ENCODE measurements around the gene DSN1.
"Not testable (repeated sequence)": the region's sequence is repeated elsewhere in the genome, so short reads cannot be mapped to it uniquely, and the experiment has no call there.

Gene DSN1, protein sequence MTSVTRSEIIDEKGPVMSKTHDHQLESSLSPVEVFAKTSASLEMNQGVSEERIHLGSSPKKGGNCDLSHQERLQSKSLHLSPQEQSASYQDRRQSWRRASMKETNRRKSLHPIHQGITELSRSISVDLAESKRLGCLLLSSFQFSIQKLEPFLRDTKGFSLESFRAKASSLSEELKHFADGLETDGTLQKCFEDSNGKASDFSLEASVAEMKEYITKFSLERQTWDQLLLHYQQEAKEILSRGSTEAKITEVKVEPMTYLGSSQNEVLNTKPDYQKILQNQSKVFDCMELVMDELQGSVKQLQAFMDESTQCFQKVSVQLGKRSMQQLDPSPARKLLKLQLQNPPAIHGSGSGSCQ

DNA sequence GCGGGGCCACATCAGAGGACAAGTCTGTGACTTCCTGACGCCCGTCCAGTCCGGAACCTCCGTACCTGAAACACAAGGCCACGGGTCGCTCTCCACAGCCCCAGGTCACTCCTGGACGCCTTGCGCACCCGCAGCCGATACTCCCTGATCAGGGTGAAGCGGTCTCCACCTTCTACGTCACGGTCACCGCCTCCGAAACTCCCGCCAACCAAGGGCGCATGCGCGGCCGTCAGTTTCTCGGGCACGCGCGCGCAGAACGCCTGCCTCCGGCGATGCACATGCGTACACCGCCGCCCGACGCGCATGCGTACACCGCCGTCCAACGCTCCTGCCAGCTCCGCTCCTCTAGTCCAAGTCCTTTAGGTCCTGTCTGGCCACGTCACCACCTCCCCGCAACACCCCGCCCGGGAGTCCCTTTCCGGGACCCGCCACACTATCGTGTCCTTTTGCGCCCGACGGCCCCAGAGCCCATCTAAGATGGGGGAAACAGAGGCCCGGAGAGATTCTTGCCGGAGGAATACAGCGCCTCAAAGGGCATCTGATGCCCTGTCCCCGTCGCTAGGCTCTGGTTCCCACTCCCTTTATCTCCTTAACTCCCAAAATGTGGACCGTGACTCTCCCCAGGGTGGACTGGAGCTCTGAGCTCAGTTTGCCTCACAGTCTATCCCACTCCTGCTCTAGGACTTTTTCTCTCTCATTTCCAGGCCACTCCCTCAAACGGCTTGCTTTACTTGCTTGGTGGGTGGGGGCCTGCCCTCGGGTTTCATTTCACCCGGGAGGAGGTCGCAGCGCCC is at the start of gene DSN1:
Gene DSN1, minus strand, starts transcription at position 167 of the 794 bp plus-strand sequence. CDS start 2,305 bp downstream, outside the sequence.
- DNase-seq (ENCODE audit: low spot score), result peak; percentile 92

DNA sequence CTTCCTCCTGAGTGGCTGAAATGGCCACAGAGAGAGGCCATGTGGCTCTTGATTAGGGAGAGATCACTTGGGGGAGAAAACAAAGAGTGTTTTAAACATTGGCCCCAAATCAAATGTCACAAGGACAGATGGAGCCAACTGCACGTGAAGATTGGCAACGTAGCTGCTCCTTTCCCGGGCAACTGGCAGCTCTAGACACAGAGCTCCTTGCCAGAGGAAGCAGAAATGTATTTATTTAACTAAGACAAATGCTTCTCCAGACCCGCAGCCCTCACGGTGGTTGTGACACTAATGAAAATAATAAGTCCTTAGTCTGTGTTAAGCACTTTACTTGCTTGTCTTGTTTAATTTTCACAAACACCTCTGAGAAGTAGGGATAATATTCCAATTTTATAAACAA is 49.6 kb upstream of the DSN1 start:
- DNase-seq (ENCODE audit: low spot score), result peak; percentile 90

DNA sequence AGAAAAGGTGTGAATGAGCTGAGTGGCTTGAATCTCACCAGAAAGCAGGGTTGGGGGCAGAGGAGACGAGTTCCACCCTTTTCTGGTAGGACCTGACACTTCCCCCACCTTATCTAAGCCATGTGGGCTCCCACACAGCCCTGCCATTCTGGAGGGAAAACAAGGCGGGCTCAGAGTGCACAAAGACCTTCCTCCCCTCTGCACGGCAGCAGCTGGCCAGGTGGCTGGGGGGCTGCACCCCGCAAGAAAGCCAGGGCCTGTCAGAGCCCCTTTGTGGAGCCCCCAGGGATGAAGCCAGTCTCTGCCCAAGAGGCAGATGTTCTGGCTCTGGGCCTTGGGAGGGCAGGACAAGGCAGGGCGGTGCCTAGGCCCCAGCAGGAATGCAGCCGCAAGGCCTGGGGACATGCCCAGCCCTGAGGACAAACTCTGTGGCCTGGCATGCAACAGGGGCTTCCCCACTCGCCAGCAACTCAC is 48.4 kb upstream of the DSN1 start:
- DNase-seq (ENCODE audit: low spot score), result no peak

DNA sequence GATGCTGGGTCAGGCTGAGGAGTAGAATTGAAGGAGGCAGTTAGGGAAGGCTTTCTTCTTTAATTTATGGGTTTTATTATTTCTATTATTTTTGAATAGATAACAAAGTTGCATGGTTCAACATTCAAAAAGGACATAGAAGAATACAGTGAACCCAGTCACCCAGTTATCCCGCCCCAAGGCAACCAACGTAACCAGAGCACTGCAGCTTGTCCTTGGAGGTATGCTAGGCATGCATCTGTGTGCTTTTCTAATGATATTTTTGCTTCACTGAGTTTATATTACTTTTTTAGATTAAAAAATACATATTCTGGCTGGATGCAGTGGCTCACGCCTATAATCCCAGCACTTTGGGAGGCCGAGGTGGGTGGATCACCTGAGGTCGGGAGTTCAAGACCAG is 47.4 kb upstream of the DSN1 start:
- no peak for DNase-seq (ENCODE audit: low spot score)

DNA sequence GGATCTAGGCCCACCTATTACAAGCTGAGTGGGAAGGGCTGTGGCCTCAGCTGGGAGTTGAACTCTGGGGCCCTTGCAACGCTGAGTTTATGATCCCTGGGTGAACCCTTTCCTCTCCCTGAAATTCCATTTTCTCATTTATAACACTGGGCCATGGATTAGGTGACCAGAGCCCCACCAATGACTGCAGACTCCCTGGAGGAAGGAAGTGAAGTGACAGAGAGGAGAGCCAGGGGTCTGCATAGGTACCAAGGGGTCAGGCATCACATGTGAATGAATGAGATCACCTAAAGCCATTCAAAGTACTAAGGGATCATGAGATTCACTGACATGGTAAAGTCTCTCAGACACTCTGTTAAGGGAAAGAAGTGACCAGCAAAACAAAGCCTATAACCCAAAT is 46.5 kb upstream of the DSN1 start:
- DNase-seq (ENCODE audit: low spot score), result no peak

DNA sequence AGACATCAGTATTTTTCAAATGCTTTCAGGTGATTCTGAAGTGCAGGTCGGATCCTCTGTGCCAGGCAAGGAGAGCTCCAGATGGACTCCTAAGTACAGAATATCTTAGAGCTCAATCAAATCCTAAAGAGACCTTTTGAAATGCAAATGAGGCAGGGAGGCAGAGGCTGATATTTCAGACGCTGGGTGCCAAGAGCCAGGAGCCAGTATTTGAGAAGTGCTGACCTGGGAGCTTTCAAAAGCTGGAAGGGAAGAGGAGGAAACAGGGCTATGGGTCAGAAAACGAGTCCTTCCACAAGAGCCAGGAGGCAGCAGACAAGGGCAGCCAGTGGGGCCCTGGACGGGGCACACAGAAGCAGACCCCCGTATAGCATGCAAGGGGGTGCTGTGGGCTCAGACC is 46.1 kb upstream of the DSN1 start:
- DNase-seq (ENCODE audit: low spot score), result no peak

DNA sequence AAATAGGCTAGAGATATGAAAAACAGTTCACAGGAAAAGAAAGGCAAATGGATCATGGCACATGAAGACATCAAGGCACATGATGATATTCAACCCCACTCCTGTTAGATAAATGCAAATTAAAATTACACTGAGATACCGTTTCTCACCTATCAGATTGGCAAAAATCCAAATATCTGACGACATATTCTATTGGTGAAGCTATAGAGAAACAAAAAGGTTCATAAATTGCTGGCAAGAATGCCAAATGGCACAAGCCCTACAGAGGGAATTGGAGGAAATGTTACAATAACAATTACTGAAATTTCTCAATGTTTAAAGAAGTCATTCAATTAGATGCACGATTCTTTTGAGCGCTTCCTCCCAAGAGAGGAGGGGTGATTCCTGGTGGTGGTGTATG is 45.3 kb upstream of the DSN1 start:
- no peak for DNase-seq (ENCODE audit: low spot score)

DNA sequence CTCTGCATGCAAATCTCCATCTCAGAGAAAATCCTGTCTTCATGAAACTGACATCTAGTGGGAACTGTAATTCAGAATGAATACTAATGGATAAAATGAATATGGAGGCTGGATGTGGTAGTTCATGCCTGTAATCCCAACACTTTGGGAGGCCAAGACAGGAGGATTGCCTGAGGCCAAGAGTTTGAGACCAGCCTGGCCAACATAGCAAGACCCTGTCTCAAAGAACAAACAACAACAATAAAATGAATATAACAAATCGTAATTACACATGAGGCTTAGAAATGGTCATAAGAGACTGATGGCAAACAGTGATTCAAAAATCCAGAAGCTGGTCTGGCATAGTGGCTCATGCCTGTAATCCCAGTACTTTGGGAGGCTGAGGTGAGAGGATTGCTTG is 44.6 kb upstream of the DSN1 start:
- no peak for DNase-seq (ENCODE audit: low spot score)

DNA sequence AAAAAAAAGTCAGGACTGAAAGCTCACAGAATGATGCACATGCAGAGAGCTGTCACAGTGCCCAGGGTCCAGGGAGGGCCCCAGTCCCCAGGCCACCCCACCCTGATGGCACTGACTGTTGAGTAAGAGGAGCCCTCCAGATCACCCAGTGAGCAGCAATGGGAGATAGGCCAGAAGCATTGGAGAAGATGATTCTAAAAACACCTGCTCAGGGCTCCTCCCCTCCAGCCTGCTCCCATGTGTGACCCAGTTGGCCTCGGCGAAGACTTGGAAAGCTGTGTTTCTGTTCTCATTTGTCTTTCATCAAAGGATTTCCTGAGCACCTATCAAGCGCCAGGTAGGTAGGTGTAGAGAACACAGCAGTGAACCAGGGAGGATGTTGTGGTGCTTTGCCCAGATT is 43.9 kb upstream of the DSN1 start:
- peak; percentile 86 for DNase-seq (ENCODE audit: low spot score)

DNA sequence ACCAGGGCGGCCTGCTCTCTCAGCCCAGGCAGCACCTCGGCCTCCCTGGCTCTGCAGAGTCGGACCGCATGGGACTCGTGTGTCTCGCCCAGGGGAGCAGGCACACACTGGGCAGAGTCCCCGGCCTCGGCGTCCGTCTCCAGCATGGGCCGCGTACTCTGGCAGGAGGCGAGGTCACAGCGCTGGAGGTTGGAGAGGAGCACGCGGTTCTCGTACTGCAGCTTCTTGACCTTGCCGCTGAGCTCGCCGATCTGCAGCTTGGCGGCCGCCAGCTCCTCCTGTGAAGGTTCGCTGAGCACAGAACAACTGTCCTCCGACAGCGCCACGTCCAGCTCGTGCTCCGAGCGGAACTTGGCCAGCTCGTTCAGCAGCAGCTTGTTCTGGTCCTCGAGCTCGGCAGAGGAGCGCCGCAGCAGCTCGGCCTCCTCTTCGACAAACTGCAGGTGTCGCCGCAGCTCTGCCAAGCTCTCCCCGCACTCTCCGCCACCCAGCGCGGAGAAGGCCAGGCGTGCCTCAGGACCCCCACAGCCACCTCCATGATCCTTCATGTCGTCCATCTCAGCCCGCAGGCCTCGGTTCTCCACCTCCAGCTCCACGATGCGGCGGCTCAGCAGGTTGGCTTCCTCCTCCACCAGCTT is 42.0 kb upstream of the DSN1 start:
- no peak for DNase-seq (ENCODE audit: low spot score)

DNA sequence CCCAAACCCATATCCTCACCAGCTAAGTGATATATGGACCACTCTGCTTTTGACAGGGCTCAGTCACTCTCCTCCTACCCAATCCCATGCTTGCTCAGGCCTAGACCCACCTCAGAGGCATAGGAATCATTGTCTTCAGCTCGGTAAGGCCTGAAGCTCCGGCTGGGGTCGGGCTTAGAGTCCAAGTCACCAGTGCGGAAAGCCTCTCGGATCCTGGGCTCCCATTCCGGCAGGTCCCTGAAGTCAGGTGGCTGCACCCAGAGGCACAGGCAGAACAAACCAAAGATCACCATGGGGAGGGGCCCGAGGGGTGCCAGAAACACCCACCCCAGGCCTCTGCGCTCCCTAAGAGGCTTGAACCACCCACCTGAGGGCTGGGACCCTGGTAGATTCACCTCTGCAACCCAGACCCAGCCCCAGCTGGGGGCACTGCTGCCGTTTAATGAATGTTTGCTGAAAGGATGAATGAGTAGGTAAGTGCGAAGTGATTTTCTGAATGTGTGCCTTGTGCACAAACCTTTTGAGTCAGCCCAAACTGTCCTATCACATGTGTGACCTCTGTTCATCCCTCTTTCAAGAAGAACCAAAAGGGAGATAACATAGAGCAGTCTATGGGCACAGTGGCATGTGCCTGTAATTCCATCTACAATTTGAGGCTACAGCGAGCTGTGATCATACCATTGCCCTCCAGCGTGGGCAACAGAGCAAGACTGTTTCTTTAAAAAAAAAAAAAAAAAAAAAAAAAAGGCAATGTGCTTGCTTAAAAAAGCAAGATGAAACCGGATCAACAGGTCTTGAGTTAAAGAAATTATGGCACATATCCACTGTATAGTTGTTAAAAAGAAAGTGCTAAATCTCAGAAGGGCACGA is 39.3 kb upstream of the DSN1 start:
- no peak for DNase-seq (ENCODE audit: low spot score)

DNA sequence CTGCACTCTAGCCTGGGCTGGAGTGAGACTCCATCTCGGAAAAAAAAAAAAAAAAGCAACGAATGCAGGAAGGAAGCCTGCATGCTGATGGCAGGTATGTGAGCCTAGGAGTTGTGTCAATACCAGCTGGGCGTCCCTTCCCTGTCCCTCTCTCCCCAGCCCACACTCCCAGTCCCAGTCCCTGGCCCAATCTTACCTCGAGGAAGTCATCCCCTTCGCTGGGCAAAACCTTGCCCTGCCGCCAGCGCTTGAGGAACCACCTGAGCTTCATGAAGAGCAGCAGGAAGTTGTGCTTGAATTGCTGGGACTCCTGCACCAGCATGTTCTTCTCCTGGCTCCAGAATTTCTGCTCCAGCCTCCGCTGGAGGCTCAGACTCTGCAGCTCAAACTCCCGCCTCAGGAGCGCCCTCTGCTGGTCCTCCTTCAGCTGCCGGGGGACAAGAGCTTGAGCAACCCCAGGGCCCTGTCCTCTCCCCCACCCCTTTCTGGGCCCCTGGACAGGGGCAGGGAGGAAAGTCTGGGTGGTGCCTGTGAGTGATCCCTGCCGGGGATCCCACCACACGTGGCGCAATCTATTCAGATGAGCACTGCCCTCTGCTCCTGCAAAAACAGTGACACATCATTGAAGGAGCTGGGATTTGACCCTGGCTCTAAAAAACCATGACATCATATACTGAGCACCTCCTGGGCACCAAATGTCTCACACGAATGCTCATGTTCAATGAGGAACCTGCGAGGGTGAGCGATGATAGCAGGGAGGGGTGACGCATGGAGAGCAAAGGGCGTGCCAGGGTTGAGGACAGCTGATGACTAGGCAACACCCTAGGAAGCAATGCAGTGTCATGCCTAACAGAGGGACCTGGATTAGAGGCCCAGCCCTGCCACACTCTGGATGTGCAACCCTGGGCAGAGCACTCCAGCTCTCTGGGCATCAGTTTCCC is 35.0 kb upstream of the DSN1 start:
- no peak for DNase-seq (ENCODE audit: low spot score)

DNA sequence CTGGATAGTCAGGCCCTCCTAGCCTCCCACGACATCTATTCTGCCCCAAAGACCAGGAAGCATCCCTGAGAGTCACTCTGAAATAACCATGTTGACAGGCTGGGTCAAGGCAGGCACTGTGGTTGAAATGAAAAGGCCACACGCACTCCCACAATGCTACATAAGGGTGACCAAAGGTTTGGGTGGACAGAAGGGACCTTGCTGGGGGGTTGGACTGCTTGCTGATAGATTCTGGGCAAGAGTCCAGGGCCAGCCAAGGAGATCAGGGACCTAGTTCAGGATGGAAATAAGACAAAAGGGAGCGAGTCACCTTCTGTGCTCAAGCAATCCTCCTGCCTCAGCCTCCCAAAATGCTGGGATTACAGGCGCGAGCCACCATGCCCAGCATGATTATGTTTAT is 32.5 kb upstream of the DSN1 start:
- DNase-seq (ENCODE audit: low spot score), result peak; percentile 87

DNA sequence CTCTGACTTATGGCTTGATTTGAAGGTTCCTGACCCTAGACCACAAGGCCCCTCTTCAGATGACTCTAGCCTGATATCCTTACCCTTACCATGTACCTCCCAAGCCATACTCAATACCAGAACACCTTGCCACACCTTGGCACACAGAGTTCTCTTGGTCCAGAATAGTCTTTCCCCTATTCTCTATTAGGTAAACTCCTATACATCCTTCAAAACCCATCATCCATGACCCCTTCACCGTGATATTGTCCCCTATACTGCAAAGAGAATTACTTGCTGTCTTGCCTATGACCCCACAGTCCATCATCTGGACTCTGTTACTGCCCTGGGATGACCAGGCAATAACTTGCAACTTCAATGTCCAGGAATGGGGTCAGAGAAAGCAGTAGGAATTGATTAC is 31.8 kb upstream of the DSN1 start:
- no peak for DNase-seq (ENCODE audit: low spot score)

DNA sequence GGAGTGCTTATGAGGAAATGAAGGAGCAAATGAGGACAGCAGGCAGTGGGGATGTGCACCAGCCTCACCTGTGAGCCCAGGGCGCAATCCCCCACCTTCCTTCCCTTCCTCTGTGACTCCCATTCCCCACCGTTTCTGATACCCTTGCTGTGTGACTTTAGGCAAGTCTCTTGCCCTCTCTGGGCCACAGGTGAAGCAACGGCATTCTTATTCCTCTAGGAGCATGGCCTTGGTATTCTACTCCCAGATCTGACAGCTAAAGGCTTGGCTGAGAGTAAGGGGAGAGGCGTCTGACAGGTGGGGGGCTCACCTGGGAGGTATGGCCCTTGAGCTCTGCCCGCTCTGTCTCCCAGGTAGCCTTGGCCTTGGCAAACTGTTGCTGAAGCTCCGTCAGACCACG is 30.9 kb upstream of the DSN1 start:
- no peak for DNase-seq (ENCODE audit: low spot score)

DNA sequence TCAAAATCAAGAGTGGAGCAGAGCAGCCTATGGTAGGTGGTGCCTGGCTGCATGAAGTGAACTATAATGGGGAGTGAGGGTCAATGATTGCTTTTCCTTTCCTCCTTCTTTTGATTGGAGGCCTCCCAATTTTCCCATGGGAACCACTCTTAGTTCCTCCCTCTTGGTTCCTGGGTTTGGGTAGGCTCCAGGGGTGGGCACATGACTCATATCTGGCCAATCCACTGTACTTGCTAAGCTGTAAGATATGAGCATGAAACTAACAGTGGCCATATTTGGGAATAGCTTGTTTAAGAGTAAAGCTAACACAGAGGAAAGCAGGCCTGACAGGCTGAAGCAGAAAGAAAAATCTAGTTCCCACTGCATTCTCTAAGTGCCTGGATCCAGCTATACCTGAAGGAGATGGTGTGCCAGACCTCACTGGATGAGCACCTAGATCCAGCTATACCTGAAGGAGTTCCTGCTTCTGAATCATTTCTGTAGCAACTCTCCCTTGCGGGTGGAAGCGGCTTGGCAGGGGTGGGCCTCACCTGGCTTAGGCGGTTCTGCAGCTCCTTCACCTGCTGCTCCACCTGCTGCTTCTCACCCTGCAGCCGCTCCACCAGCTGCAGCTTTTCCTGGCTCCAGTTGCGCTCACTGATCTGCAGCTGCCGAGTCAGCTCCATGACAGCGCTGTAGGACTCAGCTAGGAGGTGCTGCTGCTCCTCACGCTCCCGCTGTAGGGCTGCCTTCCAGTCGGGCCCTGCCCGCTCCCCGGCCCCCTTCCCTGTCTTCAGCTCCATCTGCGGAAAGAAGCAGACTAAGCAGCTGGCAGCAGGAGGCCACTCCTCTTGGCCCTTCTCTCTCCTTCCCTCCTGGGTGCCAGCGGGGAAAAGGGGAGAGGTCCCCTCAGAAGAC is 29.0 kb upstream of the DSN1 start:
- DNase-seq (ENCODE audit: low spot score), result no peak

DNA sequence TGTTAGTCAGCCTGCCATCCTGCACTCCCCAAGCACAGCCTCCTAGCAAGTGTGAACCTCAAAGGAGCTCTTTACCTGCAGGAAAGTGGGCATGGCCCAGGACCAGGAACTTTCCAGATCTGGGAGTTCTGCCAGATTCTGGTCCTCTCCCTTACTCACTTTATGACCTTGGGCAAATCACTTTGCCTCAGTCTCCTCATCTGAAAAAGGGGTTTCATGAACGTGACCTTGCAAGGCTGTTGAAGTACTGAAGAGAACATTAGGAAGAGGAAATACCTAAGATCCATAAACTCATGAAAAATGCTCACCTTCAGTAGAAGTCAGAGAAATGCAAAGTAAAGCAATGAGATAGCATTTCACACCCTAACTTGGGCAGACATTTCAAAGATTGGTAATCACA is 26.8 kb upstream of the DSN1 start:
- no peak for DNase-seq (ENCODE audit: low spot score)

DNA sequence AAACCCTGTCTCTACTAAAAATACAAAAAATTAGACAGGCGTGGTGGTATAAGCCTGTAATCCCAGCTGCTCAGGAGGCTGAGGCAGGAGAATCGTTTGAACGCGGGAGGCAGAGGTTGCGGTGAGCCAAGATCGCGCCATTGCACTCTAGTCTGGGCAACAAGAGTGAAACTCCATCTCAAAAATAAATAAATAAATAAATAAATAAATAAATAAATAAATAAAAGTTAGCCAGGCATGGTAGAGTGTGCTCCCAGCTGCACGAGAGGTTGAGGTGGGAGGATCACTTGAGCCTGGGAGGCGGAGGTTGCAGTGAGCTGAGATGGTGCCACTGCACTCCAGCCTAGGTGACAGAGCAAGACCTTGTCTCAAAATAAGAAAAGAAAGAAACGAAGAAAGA is 25.8 kb upstream of the DSN1 start:
- not testable (repeated sequence) for DNase-seq (ENCODE audit: low spot score)

DNA sequence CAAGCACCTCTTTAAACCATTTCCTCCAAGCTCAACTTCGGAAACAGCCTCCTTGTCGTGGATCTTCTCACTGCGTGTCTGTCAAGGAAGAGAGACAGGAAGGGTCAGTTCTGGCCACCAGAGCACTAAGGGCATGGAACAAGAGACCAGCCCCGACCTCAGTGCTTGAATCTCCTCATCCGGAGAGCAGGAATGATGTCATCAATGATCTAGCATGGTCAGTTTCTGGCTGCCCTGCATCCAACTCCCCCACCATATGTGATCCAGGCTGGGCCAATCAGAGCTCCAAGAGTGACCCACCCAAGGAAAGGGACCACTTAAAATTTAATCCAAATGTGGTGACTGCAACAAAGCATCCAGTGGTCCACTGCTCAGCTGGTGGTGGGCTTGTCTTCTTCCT is 23.3 kb upstream of the DSN1 start:
- no peak for DNase-seq (ENCODE audit: low spot score)

DNA sequence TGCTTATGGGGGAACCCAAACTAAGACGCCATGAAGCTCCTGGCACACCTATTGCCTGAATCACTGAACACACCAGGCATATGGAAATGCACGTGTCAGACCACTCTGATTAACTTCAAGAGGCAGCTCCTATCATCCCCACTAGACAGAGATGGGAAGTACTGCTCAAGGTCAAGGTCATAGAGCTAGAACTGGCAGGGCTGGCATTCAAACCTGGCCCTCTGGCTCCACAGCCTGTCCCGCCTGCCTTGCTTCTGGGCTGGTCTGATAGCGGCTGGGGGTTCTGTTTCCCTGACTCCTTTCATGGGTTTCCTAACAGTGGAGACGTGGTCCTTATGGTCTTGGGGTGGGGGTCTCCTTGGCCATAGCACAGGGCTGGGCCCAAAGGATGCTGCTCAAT is 22.6 kb upstream of the DSN1 start:
- no peak for DNase-seq (ENCODE audit: low spot score)

Data from cerebellar cortex (tissue), 1 donor.